A673 (cell line): Measurements from ENCODE around the gene RAB3B. TPM values are rescaled to one million over a fixed set of nuclear protein-coding genes. Genes with fewer than 3 reads are reported as not detected.

Experiments used
- BruUV-seq: library from RNA; stranded (reverse); fragments of 400-500 nt; replicated peaks from 2 replicates; lab custom pipeline; 2021; lab: Mats Ljungman, UMichigan
- CTCF ChIA-PET: fragments of 300-600 bp; sonication (Branson Sonifier 250); formaldehyde crosslinking; loops from one replicate; lab custom pipeline; 2022; ENCODE audit warnings: antibody characterized with exemption; lab: Charles Lee
- POLR2A ChIA-PET: fragments of 300-600 bp; sonication (Branson Sonifier 250); formaldehyde crosslinking; loops from one replicate; lab custom pipeline; 2022; ENCODE audit warnings: antibody characterized with exemption; ENCODE audit not compliant: low non-redundant PET; lab: Charles Lee
- DNase-seq: peaks from one replicate; pipeline ENCODE4 v3.0.0-alpha.2; 2015; ENCODE audit warnings: low spot score
- H3K27ac ChIP-seq: fragments of 200-600 bp; sonication (generic); 2 replicates; pipeline ENCODE4 v1.5.1; 2016; ENCODE audit warnings: mixed run types, low read depth, mild to moderate bottlenecking, mixed read lengths, antibody characterized with exemption, low read length; ENCODE audit not compliant: poor library complexity, severe bottlenecking
- H3K27me3 ChIP-seq: fragments of 200-600 bp; sonication (generic); replicated peaks from 2 replicates; pipeline ENCODE4 v1.6.1; 2017; ENCODE audit warnings: mixed run types, low read depth, mild to moderate bottlenecking, mixed read lengths, antibody characterized with exemption, low read length; ENCODE audit not compliant: insufficient read depth, poor library complexity
- H3K36me3 ChIP-seq: fragments of 200-600 bp; sonication (generic); 2 replicates; pipeline ENCODE4 v1.6.1; 2016; ENCODE audit warnings: mixed run types, mild to moderate bottlenecking, mixed read lengths, antibody characterized with exemption, low read length; ENCODE audit not compliant: insufficient read depth, poor library complexity, severe bottlenecking
- H3K4me1 ChIP-seq: fragments of 200-600 bp; sonication (generic); 2 replicates; pipeline ENCODE4 v1.6.1; 2017; ENCODE audit warnings: mixed run types, mild to moderate bottlenecking, mixed read lengths, antibody characterized with exemption, low read length; ENCODE audit not compliant: insufficient read depth, poor library complexity, severe bottlenecking
- H3K4me3 ChIP-seq: fragments of 200-600 bp; sonication (generic); 2 replicates; pipeline ENCODE4 v1.5.1; 2016; ENCODE audit warnings: low read depth, mixed run types, mild to moderate bottlenecking, mixed read lengths, low read length; ENCODE audit not compliant: poor library complexity, severe bottlenecking
- H3K9me3 ChIP-seq: fragments of 200-600 bp; sonication (generic); 2 replicates; pipeline ENCODE4 v1.6.1; 2016; ENCODE audit warnings: mixed run types, low read depth, mild to moderate bottlenecking, mixed read lengths, antibody characterized with exemption, low read length; ENCODE audit not compliant: poor library complexity, severe bottlenecking
- CTCF ChIP-seq: fragments of 300-800, 200-600 bp; sonication (generic); conservative IDR thresholded peaks from 2 replicates; pipeline ENCODE4 v1.5.1; 2017; ENCODE audit warnings: low read depth, mild to moderate bottlenecking, antibody characterized with exemption, low read length, moderate library complexity, mixed read lengths
- EZH2 ChIP-seq: fragments of 200-600 bp; sonication (generic); IDR thresholded peaks from 2 replicates; pipeline ENCODE4 v1.6.1; 2017; ENCODE audit warnings: borderline replicate concordance, low read depth, mild to moderate bottlenecking, mixed read lengths, antibody characterized with exemption, low read length; ENCODE audit not compliant: poor library complexity, severe bottlenecking
- intact Hi-C: fragments of 100-400 bp; cut with micrococcal nuclease; formaldehyde crosslinking; loops from one replicate; pipeline ENCODE4 v1.10.0; 2022; ENCODE audit not compliant: unreplicated experiment
- total RNA-seq: library from RNA; stranded (reverse); gene quantifications from 2 replicates; pipeline ENCODE4 v1.2.3, GENCODE V29; 2021

The RAB3B gene
- total RNA-seq, 1 experiment from 2014 or later: 25.5 TPM

DNA sequence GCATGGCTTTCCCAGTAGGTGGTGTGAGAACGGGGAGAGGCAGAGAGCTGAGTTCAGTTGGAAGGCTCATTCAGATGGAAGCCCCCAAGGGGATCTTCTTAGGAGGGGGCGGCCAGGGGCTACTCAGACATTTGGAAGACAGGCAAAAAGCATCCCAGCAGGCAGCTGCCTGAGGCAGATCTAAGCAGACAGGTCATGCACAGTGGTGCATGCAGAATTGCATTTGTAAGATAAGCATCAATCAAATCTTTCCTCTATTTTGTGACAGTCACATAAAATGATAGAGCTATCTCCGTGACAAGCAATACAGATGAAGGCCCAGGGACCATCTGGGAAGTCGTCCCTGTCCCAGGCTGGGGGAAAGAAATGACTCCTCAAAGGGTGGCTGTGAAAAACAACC lies 3.8 kb downstream of the RAB3B start:
- no peak overlapping the region for H3K4me3 ChIP-seq
- POLR2A ChIA-PET: interaction anchor here (0.6 kb wide), 1 partner anchor 70 kb away, joined by 4 read pairs; no protein-coding TSS in a partner anchor
- intact Hi-C loops: no loop called here
- BruUV-seq: no TSS peak
- H3K27me3 ChIP-seq: no peaks in the 10 kb centered on the region
- peaks cover 21% of the 10 kb centered on the region for H3K4me1 ChIP-seq
- H3K27ac ChIP-seq: peak overlapping the region; percentile 31
- CTCF ChIA-PET: interaction anchor here (0.6 kb wide), 1 partner anchor 90 kb away, joined by 4 read pairs; no protein-coding TSS in a partner anchor
- no peaks in the 10 kb centered on the region for H3K9me3 ChIP-seq
- DNase-seq: peak; percentile 78
- no peaks in the 10 kb centered on the region for H3K36me3 ChIP-seq
- TF ChIP-seq EZH2: no peak
- no peak for TF ChIP-seq CTCF

- no peak overlapping the region for H3K4me3 ChIP-seq
- intact Hi-C loops: no loop called here
- ChIA-PET POLR2A (no interaction called here), CTCF (no interaction called here)
- no peaks in the 10 kb centered on the region for H3K9me3 ChIP-seq
- no peak for DNase-seq
- no TSS peak for BruUV-seq
- H3K36me3 ChIP-seq: no peaks in the 10 kb centered on the region
- H3K4me1 ChIP-seq: peaks cover 15% of the 10 kb centered on the region
- no peak overlapping the region for H3K27ac ChIP-seq
- TF ChIP-seq CTCF (no peak), EZH2 (no peak)
- no peaks in the 10 kb centered on the region for H3K27me3 ChIP-seq
Measured at GRCh38 chr1:51982161-51982560, 8.3 kb downstream of the RAB3B start.

- Histone ChIP-seq H3K27ac (no peak overlapping the region), H3K9me3 (no peaks in the 10 kb centered on the region), H3K4me1 (peaks cover 8% of the 10 kb centered on the region), H3K27me3 (no peaks in the 10 kb centered on the region), H3K4me3 (no peak overlapping the region), H3K36me3 (no peaks in the 10 kb centered on the region)
- ChIA-PET POLR2A (no interaction called here), CTCF (no interaction called here)
- intact Hi-C loops: no loop called here
- no peak for DNase-seq
- TF ChIP-seq EZH2 (no peak), CTCF (no peak)
- BruUV-seq: no TSS peak
Measured at GRCh38 chr1:51981555-51981954, 8.9 kb downstream of the RAB3B start.
